22Rv1 (cell line): Measurements from ENCODE around the gene TM4SF20.
"Not testable (repeated sequence)": the region's sequence is repeated elsewhere in the genome, so short reads cannot be mapped to it uniquely, and the experiment has no call there.

Source experiments
- H3K27ac ChIP-seq: fragments of 450-650 bp; 2 replicates; pipeline ENCODE4 v1.5.1; 2017
- CTCF ChIP-seq: fragments of 450-650 bp; IDR thresholded peaks from 2 replicates; pipeline ENCODE4 v1.5.1; 2017; ENCODE audit warnings: mild to moderate bottlenecking
- ZFX ChIP-seq: fragments of 450-650 bp; IDR thresholded peaks from 2 replicates; pipeline ENCODE4 v1.6.1; 2017; ENCODE audit warnings: antibody characterized with exemption, borderline replicate concordance

Gene TM4SF20

GRCh38 chr2:227386630-227387029 is 7.5 kb upstream of the TM4SF20 start:
- no peak overlapping the region for H3K27ac ChIP-seq
- TF ChIP-seq CTCF (no peak), ZFX (no peak)

GRCh38 chr2:227383686-227384085 is 4.6 kb upstream of the TM4SF20 start:
- TF ChIP-seq ZFX (no peak), CTCF (no peak)
- no peak overlapping the region for H3K27ac ChIP-seq

- H3K27ac ChIP-seq = not testable (repeated sequence)
These were observed 3.2 kb upstream of the TM4SF20 start for GRCh38 chr2:227382241-227382835.

GRCh38 chr2:227378371-227378782 is 729 bp downstream of the TM4SF20 start:
- TF ChIP-seq ZFX (no peak), CTCF (no peak)
- no peak overlapping the region for H3K27ac ChIP-seq

GRCh38 chr2:227377467-227378351 is 1.4 kb downstream of the TM4SF20 start:
- H3K27ac ChIP-seq = no peak overlapping the region
- TF ChIP-seq ZFX (no peak), CTCF (no peak)

- H3K27ac ChIP-seq = no peak overlapping the region
- TF ChIP-seq CTCF (no peak), ZFX (no peak)
These were observed 2.3 kb downstream of the TM4SF20 start for GRCh38 chr2:227376656-227377396.

GRCh38 chr2:227374158-227374557 is 4.9 kb downstream of the TM4SF20 start:
- H3K27ac ChIP-seq = no peak overlapping the region

More at GRCh38 chr2:227374158-227374557, 4.9 kb downstream of the TM4SF20 start:
- TF ChIP-seq CTCF (no peak), ZFX (no peak)
